Umbilical cord (tissue), 2 donors: ENCODE data around the gene PSMC3IP. TPM values are rescaled to one million over a fixed set of nuclear protein-coding genes. Genes with fewer than 3 reads are reported as not detected.
A peak's percentile ranks its signal among the peaks of the same experiment; 100 is the strongest.
"Not testable (repeated sequence)": the region's sequence is repeated elsewhere in the genome, so short reads cannot be mapped to it uniquely, and the experiment has no call there.

Source experiments
- DNase-seq: peaks from one replicate; pipeline ENCODE4 v3.0.0-alpha.2; 2015; ENCODE audit warnings: low spot score
- total RNA-seq: library from RNA; depleted of rRNA; stranded (reverse); fragments of >200 nt; gene quantifications from one replicate; pipeline ENCODE4 v1.2.3, GENCODE V29; 2014; ENCODE audit warnings: low replicate concordance; ENCODE audit not compliant: insufficient read depth

PSMC3IP gene, protein sequence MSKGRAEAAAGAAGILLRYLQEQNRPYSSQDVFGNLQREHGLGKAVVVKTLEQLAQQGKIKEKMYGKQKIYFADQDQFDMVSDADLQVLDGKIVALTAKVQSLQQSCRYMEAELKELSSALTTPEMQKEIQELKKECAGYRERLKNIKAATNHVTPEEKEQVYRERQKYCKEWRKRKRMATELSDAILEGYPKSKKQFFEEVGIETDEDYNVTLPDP
- 1.2 TPM for total RNA-seq

DNA sequence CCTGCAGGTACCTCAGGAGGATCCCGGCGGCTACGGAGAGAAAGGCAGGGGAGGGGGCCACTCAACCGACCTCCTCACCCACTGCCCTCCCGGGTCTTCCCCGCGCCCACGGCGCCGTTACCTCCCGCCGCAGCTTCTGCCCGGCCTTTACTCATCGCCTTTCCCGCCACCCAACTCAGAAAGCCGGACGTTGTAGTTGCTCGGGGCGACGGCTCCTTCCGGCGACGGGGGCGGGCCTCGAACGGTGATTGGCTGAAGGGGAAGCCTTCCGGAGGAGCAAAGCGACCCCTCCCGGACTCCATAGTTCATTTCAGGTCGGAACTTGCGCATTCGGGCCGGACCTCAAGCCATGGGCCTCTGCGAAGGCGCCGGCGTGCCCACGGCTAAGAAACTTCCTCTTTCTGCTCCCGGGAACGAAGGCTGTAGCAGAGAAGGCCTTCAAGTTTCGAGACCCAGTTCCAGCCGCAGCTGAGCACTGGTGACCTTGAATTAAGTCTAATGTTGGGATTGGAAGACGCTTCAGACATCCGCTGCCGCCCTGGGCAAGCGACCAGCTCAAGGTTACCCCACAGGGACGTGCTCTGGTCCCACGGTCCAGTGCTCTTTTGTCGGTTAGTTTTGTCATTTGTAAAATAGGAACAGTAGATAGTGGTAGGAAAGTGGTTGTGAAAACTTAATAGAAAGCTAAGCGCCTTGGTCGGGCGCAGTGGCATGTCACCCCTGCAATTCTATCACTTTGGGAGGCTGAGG is at the start of gene PSMC3IP:
Gene PSMC3IP, minus strand, starts transcription at position 198 of the 750 bp plus-strand sequence. Its CDS starts 43 bp downstream, at position 155.
- DNase-seq: peak; percentile 97

DNA sequence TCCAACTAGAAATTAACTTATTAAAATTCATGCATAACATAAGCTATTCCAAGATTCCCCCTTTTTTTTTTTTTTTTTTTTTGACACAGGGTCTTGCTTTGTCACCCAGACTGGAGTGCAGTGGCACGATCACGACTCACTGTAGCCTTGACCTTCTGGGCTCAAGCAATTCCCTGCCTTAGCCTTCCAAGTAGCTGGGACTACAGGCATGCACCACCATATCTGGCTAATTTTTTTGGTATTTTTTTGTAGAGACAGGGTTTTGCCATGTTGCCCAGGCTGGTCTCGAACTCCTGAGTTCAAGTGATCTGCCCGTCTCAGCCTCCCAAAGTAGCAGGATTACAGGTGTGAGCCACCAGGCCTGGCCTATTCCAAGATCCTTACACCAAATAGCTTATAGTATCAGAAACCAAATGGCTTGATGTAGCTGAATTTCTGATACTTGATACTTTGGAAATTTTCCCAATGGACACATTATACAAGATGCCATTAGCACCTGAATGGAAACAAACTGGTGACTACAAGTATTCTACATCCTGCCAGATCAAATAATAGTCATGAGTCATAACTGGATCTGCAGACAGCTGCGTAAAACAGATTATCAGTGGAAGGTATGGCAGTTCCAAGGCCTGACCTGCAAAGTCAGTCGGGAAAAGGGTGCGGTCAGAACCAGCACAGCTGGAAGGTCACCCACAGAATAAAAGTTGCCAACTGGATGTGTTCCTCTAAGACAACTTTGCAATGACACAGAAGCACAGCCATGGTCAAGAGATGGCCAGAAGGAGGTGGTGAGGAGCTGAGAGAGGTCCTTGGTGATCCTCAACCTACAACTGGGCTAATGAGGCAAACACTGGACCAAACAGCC is 46.4 kb upstream of the PSMC3IP start:
- no peak for DNase-seq

DNA sequence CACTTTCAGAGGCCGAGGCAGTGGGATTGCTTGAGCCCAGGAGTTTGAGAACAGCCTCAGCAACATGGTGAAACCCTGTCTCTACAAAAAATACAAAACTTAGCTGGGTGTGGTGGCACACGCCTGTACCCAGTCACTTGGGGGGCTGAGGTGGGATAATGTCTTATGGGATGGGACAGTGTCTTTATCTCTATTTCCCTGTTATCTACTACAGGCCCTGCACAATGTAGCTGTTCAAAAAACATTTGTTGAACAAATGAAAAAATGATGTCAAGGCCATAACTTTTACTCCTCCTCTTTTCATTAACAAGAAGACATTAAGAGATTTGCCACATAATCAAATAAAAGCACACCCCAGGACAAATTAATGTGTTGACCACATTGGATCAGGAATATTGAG is 45.7 kb upstream of the PSMC3IP start:
- DNase-seq: no peak

- DNase-seq: not testable (repeated sequence)
These were observed 44.5 kb upstream of the PSMC3IP start for GRCh38 chr17:42621987-42622386.

DNA sequence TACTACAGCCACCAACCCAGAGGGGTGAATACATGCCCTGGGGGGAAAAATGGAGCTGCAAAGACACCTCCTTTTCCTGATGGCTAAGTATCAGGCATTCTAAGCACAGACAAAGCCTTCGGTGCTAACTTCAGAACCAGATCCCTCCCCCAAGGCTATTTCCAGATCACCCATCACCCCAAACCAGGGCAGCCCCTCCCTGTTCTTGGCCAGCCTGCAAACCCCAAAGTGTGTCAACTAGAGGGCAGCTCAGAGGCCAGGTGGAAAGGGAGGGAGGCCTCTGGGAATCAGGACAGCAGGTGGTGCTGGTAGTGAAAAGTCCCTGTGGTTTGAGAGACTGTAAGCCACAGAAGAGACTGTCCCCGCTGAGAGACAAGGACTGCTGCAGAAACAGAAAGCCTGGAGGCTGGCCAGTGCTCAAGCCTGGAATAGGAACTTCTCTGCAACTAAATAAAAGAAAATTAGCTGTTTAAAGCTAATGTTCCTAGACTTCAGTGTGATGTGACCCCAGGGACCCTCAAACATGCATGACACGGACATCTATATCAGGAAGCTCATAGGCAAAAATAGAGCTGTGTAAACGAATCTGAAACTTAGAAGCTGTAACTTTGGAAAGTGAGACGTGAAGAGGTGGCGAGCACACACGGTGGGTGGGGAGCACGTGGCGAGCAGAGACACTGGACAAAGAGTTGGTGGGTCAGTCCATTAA is 41.1 kb upstream of the PSMC3IP start:
- no peak for DNase-seq

- no peak for DNase-seq
These were observed 40.5 kb upstream of the PSMC3IP start for GRCh38 chr17:42617956-42618431.

DNA sequence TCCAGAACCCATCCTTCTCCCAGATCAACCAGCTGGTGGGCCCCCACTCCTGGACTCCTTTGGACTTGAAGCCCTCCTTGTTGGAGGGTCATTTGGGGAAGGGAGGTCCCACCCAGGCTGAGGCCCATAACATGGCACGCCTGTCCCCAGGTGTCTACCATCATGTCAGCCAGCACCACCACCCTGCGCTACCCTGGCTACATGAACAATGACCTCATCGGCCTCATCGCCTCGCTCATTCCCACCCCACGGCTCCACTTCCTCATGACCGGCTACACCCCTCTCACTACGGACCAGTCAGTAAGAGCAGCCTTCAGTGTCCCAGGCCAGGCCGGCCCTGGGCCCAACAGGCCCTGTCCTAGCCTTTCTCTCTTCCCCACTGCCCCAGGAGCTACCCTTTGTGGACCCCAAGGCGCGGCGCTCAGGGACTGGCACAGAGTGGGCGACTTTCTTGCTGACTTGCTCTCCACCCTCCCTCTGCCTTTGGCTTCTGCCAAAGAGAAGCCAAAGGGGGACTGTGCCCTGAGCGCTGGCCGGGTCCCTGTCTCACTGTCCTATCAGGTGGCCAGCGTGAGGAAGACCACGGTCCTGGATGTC is 36.3 kb upstream of the PSMC3IP start:
- no peak for DNase-seq

DNA sequence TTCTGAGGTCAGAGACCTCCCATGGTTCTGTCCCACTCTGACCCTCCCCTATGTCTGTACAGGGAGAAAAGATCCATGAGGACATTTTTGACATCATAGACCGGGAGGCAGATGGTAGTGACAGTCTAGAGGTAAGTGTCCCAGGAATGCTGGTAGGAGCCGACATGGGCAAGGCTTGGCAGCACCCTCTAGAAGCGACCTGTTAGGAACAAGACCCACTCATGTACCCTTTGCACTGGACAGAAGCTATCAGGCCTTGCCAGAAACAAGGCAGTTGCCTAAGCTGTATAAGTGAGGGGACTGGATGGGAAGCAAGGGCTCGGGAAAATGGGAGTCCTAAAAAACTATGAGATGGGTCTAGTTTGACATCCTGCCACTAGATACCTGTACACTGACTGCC is 34.5 kb upstream of the PSMC3IP start:
- no peak for DNase-seq

- DNase-seq: not testable (repeated sequence)
These were observed 32.6 kb upstream of the PSMC3IP start for GRCh38 chr17:42609814-42610801.

- DNase-seq: peak; percentile 100
These were observed 31.8 kb upstream of the PSMC3IP start, which contains the start of the genes RETREG3 and TUBG1 for GRCh38 chr17:42609182-42609813. Gene RETREG3 (minus strand): TSS chr17:42609374. CDS start chr17:42609324, 50 bp downstream. Gene TUBG1 (plus strand): TSS chr17:42609683. CDS start chr17:42609738, 55 bp downstream.

DNA sequence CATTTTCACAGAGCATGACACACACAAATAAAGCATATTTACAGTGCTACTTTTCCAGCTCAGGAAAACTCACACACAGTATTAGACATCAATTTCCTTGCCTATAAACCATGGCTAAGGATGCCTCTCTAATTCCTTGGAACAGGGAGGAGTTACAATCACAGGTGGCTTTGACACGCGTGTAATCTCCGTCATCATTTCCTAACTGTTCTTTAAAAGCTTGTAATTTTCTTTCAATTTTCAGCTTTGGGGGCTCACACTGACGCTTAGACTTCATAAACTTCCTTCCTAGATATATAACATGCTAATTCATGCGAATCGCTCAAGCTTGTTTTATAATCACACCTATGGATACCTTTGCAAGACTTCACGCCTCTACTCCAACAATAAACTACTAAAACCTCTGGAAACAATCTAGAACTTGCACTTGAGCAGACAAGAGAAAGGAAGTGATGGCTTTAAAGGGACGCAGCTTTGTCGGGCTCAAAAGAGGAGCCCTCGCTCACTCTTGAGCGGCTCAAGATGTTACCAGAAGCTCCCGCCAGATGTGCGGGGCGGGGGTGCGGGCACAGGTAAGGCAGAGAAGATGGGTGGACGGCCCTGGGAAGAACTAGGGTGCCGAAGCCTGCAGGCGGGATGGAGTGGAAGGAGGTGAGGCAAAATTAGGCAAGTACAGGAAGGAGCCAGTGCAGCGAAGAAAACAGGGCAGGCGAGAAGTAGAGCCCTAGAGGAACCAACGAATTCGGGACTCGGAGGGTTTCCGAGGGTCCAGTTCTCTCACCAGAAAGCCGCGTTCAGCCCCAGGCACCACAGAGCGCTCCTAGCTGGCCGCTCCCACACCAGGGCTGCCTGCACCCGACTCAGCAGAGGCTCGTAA is 31.0 kb upstream of the PSMC3IP start:
- DNase-seq: no peak

DNA sequence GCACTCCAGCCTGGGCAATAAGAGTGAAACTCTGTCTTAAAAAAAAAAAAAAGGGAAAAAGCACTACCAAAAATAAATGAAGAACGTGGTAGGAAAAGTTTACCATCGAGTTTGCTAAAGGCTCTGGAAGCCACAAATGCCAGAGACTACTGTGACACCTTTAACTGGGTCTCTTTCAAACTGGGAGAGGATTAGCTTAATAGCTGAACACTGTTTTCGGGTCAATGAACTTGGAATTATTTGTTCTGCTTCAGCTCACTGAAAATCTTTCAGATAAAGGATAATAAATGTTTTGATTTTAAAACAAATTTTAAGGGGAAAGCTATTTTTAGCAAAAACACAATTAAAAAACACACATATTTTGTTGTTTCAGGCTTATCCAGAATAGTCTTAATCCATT is 30.2 kb upstream of the PSMC3IP start:
- no peak for DNase-seq

DNA sequence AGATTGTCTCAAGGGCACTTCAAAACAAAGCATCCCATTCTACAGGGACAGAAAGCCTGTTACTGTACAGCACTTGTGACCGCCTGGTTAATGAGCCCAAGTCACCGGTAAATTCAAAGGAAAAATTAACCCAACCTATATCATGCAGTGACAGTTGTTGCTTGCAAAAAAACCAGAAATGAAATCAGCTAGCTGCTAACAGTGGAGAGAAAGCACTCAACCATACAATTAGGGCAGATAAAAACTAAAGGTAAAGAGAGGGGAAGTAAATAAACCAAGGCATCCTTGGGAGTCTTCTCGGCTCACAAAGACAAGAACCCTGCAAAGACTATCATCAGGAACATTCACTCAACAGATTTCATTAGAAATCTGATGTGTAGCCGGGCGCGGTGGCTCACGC is 25.8 kb upstream of the PSMC3IP start:
- no peak for DNase-seq

DNA sequence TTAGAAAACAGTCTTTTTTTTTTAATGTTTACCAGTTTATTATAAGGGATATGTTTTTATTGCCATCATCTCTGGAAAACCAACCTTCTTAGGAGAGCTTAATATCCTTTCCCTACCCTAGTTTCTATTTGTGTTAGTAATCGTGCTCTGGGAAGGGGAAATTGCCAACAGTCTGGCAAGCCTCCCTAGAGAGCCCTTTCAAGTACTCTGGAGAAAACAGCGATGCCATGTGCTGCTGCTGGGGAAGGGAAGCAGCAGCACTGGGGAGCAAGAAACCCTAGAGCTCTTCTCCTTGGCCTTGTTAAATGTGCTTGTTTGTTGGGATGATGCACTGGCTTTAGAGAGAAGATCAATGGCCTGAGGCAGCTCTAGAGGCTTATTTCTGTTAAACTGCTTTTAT is 21.4 kb upstream of the PSMC3IP start:
- no peak for DNase-seq

DNA sequence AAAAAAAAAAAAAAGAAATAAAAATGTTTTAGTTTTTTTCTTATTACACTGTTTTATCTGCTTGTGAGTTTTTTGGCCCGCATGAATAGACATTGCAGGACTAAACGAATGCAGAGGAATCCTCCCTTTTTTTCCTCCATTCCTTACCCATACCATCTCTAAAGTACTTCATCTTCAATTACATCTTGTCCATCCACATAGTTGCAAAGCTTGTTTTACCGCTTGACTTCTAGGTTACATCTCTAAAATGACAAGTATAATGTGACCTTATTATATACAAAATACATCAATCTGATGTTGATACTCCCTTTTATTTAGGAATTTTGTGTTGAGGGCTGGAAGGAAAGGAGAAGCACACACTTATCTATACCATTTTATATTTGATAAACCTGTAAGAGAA is 18.9 kb upstream of the PSMC3IP start:
- DNase-seq: no peak

DNA sequence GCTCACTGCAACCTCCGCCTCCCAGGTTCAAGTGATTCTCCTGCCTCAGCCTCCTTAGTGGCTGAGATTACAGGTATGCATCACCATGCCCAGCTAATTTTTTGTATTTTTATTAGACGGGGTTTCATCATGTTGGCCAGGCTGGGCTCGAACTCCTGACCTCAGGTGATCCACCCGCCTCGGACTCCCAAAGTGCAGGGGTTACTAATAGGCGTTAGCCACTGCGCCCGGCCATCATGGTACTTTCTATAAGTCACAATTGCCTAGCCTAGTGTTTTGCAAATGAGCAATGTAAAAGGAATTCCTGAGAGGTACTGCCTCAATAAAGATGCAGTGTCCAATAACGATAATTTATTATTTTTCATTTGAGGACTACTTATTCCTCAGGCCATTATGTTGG is 13.9 kb upstream of the PSMC3IP start:
- no peak for DNase-seq

DNA sequence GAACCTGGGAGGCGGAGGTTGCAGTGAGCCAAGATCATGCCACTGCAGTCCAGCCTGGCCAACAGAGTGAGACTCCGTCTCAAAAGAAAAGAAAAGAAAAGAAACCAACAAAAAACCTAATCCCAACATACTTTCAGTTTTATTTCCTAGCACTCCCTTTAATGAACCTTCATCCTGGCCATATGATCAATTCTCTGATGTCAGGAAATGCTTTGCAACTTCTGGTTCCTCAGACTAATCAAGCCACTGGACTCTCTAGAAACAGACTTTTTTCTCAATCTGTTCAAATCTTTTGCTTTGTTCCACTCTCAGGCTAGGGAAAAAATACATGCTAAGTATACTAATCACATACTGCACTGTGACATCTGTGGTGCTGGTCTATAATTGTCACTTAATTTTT is 13.4 kb upstream of the PSMC3IP start:
- DNase-seq: no peak
